Esophagus squamous epithelium (tissue), 5 donors: Measurements from ENCODE around the gene ADD1. TPM values are rescaled to one million over a fixed set of nuclear protein-coding genes. Genes with fewer than 3 reads are reported as not detected.

Source experiments
- DNase-seq: peaks from one replicate; lab custom pipeline; 2025; lab: John Stamatoyannopoulos, UW
- H3K27ac ChIP-seq, 4 donors: fragments of 200-600 bp; sonication (generic); one replicate each; pipeline ENCODE4 v1.5.1; 2016 to 2019; ENCODE audit warnings: mild to moderate bottlenecking in 1 of 4
- H3K27me3 ChIP-seq, 4 donors: fragments of 200-600 bp; sonication (generic); 1 replicate in 3 of 4; 2 replicates in 1 of 4; pipeline versions ENCODE4 v1.5.1 to v1.6.0; 2017 to 2021; ENCODE audit warnings: antibody characterized with exemption in 1 of 4
- H3K36me3 ChIP-seq, 3 donors: fragments of 200-600 bp; sonication (generic); one replicate each; pipeline ENCODE4 v1.5.1; 2016 to 2019
- H3K4me1 ChIP-seq, 3 donors: fragments of 200-600 bp; sonication (generic); one replicate each; pipeline ENCODE4 v1.5.1; 2017 to 2019
- H3K4me3 ChIP-seq, 4 donors: fragments of 200-600 bp; sonication (generic); 1 replicate in 3 of 4; 2 replicates in 1 of 4; pipeline ENCODE4 v1.5.1; 2016 to 2019; ENCODE audit warnings: mild to moderate bottlenecking in 2 of 4, moderate library complexity in 1 of 4
- H3K9me3 ChIP-seq, 3 donors: fragments of 200-600 bp; sonication (generic); one replicate each; pipeline ENCODE4 v1.5.1; 2016 to 2019
- CTCF ChIP-seq, 6 experiments: fragments of 450-650 bp in 4 of 6; fragments of 200-600 bp in 2 of 6; sonication (generic) in 2 of 6; IDR thresholded peaks; one replicate each; pipeline ENCODE4 v1.5.1; 2016 to 2019; ENCODE audit warnings: antibody characterized with exemption in 6 of 6, mild to moderate bottlenecking in 4 of 6, moderate library complexity in 4 of 6
- POLR2A ChIP-seq, 4 donors: fragments of 450-650 bp; IDR thresholded peaks; one replicate each; pipeline ENCODE4 v1.6.1; 2017; ENCODE audit warnings: antibody characterized with exemption in 4 of 4, mild to moderate bottlenecking in 4 of 4, moderate library complexity in 3 of 4
- WGBS, 2 donors: methylation state at CpG; one replicate each; pipeline ENCODE4 v1.1.5; 2018; 5-methylcytosine and 5-hydroxymethylcytosine counted together
- intact Hi-C: fragments of 100-400 bp; cut with DNase I; formaldehyde crosslinking; loops from one replicate; pipeline ENCODE4 v1.15.0; 2022
- total RNA-seq, 4 donors: library from RNA; depleted of rRNA; stranded (reverse); fragments of >200 nt; gene quantifications; one replicate each; pipeline ENCODE4 v1.1.0, GENCODE V29; 2016
- donor health status: DM: yes; HTN: yes; CAD: no.

ADD1 gene
- total RNA-seq, 4 donors from 2014 or later, result 81.7 to 144 (median 103) TPM

DNA sequence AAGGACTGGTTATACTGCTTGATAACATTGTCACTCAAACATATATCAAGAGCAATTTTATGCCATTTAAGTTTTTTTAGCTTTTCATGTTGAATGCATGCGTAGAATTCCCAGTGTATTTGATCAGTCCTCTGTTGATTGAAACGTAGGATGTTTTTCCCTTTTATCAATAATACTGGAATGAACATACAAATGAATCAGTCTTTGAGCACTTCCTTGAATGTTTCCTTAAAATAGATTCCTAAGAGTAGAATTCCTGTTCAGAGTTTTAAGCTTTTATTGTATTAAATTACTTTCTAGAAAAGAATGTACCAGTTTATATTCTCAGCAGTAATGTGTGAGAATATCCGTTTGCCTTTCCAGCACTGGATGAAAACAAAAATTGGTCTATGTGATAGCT is 37.8 kb downstream of the ADD1 start:
- DNase-seq, result no peak
- Histone ChIP-seq H3K4me1 (no peaks in the 10 kb centered on the region), H3K9me3 (no peaks in the 10 kb centered on the region), H3K27me3 (no peaks in the 10 kb centered on the region), H3K27ac (no peak overlapping the region), H3K36me3 (peaks cover 0 to 99% (median 8%) of the 10 kb centered on the region in 3 donors), H3K4me3 (no peak overlapping the region)
- intact Hi-C loops, result no loop called here
- no peak for TF ChIP-seq CTCF (IDR thresholded peaks at IDR 0.05)
- TF ChIP-seq POLR2A (IDR thresholded peaks at IDR 0.05), result no peak
- 76 to 81% methylated on average over 3 of the region's 3 CpGs for WGBS, 2 donors

- peaks cover under 1 to 99% (median 8%) of the 10 kb centered on the region in 3 donors for H3K36me3 ChIP-seq
- no peak overlapping the region for H3K4me3 ChIP-seq
Measured at GRCh38 chr4:2882341-2882740, 38.7 kb downstream of the ADD1 start.

GRCh38 chr4:2886161-2886560 is 42.5 kb downstream of the ADD1 start:
- intact Hi-C loops, result no loop called here
- no peak for DNase-seq
- peaks cover 0 to 93% (median 4%) of the 10 kb centered on the region in 3 donors for H3K36me3 ChIP-seq
- H3K9me3 ChIP-seq, result no peaks in the 10 kb centered on the region
- TF ChIP-seq CTCF (IDR thresholded peaks at IDR 0.05) (no peak), POLR2A (IDR thresholded peaks at IDR 0.05) (no peak)
- 94 to 98% methylated on average over 9 of the region's 9 CpGs for WGBS, 2 donors
- no peak overlapping the region for H3K4me3 ChIP-seq
- no peak overlapping the region for H3K27ac ChIP-seq
- no peaks in the 10 kb centered on the region for H3K27me3 ChIP-seq
- peaks cover 0 to 1% (median 0%) of the 10 kb centered on the region in 3 donors for H3K4me1 ChIP-seq

More at GRCh38 chr4:2882341-2882740, 38.7 kb downstream of the ADD1 start:
- no peak overlapping the region for H3K27ac ChIP-seq
- no peaks in the 10 kb centered on the region for H3K27me3 ChIP-seq
- TF ChIP-seq CTCF (IDR thresholded peaks at IDR 0.05) (no peak), POLR2A (IDR thresholded peaks at IDR 0.05) (no peak)
- H3K4me1 ChIP-seq, result no peaks in the 10 kb centered on the region
- no peaks in the 10 kb centered on the region for H3K9me3 ChIP-seq
- no peak for DNase-seq
- WGBS, 2 donors, result 88 to 91% methylated on average over 1 of the region's 1 CpG
- intact Hi-C loops, result no loop called here

- intact Hi-C loops, result no loop called here
- peaks cover 0 to 89% (median 4%) of the 10 kb centered on the region in 3 donors for H3K36me3 ChIP-seq
- no peak overlapping the region for H3K27ac ChIP-seq
- no peak overlapping the region for H3K4me3 ChIP-seq
- DNase-seq, result no peak
- H3K4me1 ChIP-seq, result peaks cover 0 to 6% (median 0%) of the 10 kb centered on the region in 3 donors
- 67 to 75% methylated on average over 6 of the region's 6 CpGs for WGBS, 2 donors
- H3K27me3 ChIP-seq, result no peaks in the 10 kb centered on the region
- TF ChIP-seq CTCF (IDR thresholded peaks at IDR 0.05) (no peak), POLR2A (IDR thresholded peaks at IDR 0.05) (no peak)
- H3K9me3 ChIP-seq, result no peaks in the 10 kb centered on the region
Measured at GRCh38 chr4:2886622-2887021, 43.0 kb downstream of the ADD1 start.

GRCh38 chr4:2887343-2887742 is 43.7 kb downstream of the ADD1 start:
- no peak overlapping the region for H3K27ac ChIP-seq
- TF ChIP-seq POLR2A (IDR thresholded peaks at IDR 0.05), result no peak
- no peak for TF ChIP-seq CTCF (IDR thresholded peaks at IDR 0.05)
- peaks cover 0 to 89% (median 4%) of the 10 kb centered on the region in 3 donors for H3K36me3 ChIP-seq
- H3K9me3 ChIP-seq, result no peaks in the 10 kb centered on the region
- H3K4me3 ChIP-seq, result no peak overlapping the region
- WGBS, 2 donors, result 70 to 86% methylated on average over 1 to 3 of the region's 3 CpGs
- intact Hi-C loops, result no loop called here
- peaks cover 0 to 6% (median 0%) of the 10 kb centered on the region in 3 donors for H3K4me1 ChIP-seq
- DNase-seq, result no peak
- H3K27me3 ChIP-seq, result no peaks in the 10 kb centered on the region
